ENCODE measurements around the gene WT1. TPM values are rescaled to one million over a fixed set of nuclear protein-coding genes. Genes with fewer than 3 reads are reported as not detected.

Gene WT1
- total RNA-seq, 1 donor from 2014 or later = 2.0 TPM

DNA sequence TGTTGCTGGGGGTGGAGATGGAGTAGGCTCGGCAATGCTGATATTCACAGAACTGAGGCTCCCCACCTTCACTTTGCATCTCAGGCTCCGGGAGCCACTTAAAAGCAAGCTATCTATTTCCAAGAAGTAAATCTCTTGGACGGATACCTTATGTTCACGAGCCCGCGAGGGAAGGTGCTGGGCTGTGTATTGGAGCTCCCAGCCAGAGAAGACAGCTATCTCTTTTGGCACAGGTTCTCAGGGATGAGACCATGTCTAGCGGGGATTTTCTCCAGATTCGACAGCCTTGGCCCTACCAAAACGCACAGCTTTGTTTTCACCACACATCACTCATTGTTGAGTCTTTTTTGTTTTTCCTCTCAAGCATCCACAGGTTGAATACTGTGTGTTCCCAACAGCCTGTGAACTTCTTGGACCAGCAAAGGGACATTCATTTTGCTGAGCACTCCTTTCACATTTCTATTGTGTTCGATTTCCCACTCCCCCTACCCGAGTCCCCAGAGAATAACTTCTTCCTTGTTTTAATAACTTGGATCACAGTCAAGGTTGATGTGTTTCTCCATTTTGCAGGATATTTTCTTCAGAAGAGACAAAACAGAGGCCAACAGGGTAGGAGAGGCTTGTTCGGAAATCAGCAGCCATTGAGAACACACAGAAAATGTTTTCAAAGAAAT is 23.3 kb downstream of the WT1 start:
- DNase-seq = no peak
- Histone ChIP-seq H3K27ac (replicated peaks) (peak overlapping the region; percentile 62), H3K4me1 (no peaks in the 10 kb centered on the region), H3K27me3 (ENCODE audit: low read depth) (peaks cover 27% of the 10 kb centered on the region), H3K9me3 (replicated peaks) (no peaks in the 10 kb centered on the region), H3K4me3 (no peak overlapping the region), H3K36me3 (no peaks in the 10 kb centered on the region)
- TF ChIP-seq, protein P1, sequence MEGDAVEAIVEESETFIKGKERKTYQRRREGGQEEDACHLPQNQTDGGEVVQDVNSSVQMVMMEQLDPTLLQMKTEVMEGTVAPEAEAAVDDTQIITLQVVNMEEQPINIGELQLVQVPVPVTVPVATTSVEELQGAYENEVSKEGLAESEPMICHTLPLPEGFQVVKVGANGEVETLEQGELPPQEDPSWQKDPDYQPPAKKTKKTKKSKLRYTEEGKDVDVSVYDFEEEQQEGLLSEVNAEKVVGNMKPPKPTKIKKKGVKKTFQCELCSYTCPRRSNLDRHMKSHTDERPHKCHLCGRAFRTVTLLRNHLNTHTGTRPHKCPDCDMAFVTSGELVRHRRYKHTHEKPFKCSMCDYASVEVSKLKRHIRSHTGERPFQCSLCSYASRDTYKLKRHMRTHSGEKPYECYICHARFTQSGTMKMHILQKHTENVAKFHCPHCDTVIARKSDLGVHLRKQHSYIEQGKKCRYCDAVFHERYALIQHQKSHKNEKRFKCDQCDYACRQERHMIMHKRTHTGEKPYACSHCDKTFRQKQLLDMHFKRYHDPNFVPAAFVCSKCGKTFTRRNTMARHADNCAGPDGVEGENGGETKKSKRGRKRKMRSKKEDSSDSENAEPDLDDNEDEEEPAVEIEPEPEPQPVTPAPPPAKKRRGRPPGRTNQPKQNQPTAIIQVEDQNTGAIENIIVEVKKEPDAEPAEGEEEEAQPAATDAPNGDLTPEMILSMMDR (IDR thresholded peaks at IDR 0.05; ENCODE audit: borderline replicate concordance) = no peak
- intact Hi-C loops (cut with micrococcal nuclease) = no loop called here

DNA sequence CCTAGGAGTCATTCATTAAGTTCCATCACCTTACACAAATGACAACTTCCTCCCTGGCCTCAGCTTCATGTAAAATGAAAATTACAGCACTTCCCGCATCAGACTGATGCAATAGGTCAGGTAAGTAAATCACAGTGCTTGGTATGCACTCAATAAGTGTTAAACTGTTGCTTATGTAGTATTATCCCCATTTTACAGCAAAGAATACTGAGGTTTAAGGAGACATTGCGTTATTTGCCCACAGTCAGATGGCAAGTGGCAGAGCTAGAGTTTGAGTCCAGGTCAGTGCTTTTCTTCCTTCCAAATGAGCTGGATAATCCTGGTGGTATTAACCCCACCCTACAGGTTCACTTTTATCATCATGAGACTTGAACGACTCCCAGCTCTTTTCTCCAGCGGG is 29.7 kb downstream of the WT1 start:
- H3K36me3 ChIP-seq = no peaks in the 10 kb centered on the region
- intact Hi-C loops (cut with micrococcal nuclease) = no loop called here
- H3K9me3 ChIP-seq (replicated peaks) = no peaks in the 10 kb centered on the region
- H3K27ac ChIP-seq (replicated peaks) = no peak overlapping the region
- H3K27me3 ChIP-seq (ENCODE audit: low read depth) = peaks cover 12% of the 10 kb centered on the region
- DNase-seq = no peak
- H3K4me1 ChIP-seq = no peaks in the 10 kb centered on the region
- TF ChIP-seq, protein P1 (IDR thresholded peaks at IDR 0.05; ENCODE audit: borderline replicate concordance) = no peak
- no peak overlapping the region for H3K4me3 ChIP-seq

DNA sequence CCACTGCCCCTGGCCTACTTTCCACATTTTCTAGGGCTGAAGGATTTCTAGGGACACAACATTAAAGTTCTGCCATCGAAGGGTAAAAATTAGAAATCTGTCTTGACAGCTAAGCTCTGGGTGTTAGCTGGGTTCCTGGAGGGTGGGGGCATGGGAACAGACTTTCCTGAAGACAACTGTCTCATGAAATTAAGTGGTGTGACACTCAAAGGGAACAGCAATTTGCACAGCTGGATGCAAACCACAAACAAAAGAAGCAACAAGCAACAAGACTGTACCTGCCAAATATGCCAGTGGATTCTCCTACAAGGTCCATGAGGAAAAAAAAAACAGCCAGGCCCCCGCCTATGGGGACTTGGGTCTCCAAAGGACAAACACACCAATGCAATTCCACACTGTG is 32.5 kb downstream of the WT1 start:
- Histone ChIP-seq H3K36me3 (peaks cover 7% of the 10 kb centered on the region), H3K4me1 (no peaks in the 10 kb centered on the region), H3K27me3 (ENCODE audit: low read depth) (peaks cover 35% of the 10 kb centered on the region), H3K4me3 (no peak overlapping the region), H3K9me3 (replicated peaks) (no peaks in the 10 kb centered on the region), H3K27ac (replicated peaks) (no peak overlapping the region)
- intact Hi-C loops (cut with micrococcal nuclease) = no loop called here
- DNase-seq = no peak
- TF ChIP-seq, protein P1 (IDR thresholded peaks at IDR 0.05; ENCODE audit: borderline replicate concordance) = no peak

DNA sequence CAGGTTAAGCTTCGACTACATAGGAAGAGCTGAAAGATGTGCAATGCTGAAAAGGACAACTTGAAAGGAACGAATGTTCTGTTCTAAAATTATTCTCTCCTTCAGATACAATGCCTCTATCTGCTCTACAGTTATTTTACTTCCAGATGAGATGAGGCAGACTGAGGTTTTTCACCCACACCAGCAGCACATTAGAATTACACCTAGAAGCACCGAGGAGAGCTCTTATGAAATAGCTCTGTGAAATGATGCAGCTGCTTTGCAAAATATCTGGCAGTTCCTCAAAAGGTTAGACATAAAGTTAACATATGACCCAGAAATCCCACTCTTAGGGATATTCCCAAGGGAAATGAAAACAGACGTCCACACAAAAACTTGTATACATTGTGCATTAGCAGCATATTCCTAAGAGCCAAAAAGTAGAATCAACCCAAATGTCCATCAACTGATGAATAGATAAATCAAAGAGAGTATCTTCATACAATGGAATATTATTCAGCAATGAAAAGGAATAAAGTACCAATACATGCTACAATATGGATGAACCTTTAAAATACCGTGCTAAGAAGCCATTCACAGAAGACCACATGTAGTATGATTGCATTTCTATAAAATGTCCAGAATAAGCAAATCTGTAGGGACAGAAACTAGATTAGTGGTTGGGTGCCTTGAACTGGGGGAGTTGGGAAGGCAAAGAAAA is 34.5 kb downstream of the WT1 start:
- H3K27ac ChIP-seq (replicated peaks) = no peak overlapping the region
- H3K27me3 ChIP-seq (ENCODE audit: low read depth) = peaks cover 35% of the 10 kb centered on the region
- no peak for DNase-seq
- peaks cover 7% of the 10 kb centered on the region for H3K36me3 ChIP-seq
- intact Hi-C loops (cut with micrococcal nuclease) = no loop called here
- TF ChIP-seq, protein P1 (IDR thresholded peaks at IDR 0.05; ENCODE audit: borderline replicate concordance) = no peak
- no peak overlapping the region for H3K4me3 ChIP-seq
- H3K9me3 ChIP-seq (replicated peaks) = no peaks in the 10 kb centered on the region
- no peaks in the 10 kb centered on the region for H3K4me1 ChIP-seq

DNA sequence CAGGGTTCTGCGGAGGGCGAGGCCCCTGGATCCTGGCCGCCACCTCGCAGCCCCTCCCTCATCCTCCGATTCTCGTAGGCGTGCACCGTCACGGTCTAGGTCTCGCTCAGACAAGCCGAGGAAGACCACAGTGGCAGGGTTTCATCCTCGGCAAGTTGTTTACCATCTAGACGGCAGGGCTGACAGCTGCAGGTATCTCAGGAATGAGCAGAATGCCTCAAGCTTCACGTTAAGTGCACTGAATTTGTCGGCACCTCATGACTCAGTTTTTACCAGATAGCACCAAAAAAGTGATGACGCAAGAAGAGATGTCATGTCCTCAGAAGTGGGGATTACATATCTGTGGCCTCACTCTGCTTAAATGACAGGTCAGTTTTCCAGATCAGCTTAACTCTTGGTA is 35.1 kb downstream of the WT1 start:
- no peaks in the 10 kb centered on the region for H3K9me3 ChIP-seq (replicated peaks)
- intact Hi-C loops (cut with micrococcal nuclease) = no loop called here
- TF ChIP-seq, protein P1 (IDR thresholded peaks at IDR 0.05; ENCODE audit: borderline replicate concordance) = no peak
- H3K4me3 ChIP-seq = no peak overlapping the region
- DNase-seq = no peak
- H3K27me3 ChIP-seq (ENCODE audit: low read depth) = peaks cover 35% of the 10 kb centered on the region
- H3K4me1 ChIP-seq = no peaks in the 10 kb centered on the region
- H3K27ac ChIP-seq (replicated peaks) = no peak overlapping the region
- H3K36me3 ChIP-seq = peaks cover 7% of the 10 kb centered on the region

Measured in left ventricle myocardium inferior (tissue), 1 donor.